OCI-LY1 (cell line): ENCODE results near the gene TRAPPC2L.

Source experiments
- H2AFZ ChIP-seq: fragments of 200-600 bp; sonication (generic), shearing (Covaris generic); 2 replicates; pipeline ENCODE4 v1.6.0; 2014; ENCODE audit warnings: antibody characterized with exemption, mild to moderate bottlenecking, low read length
- H3F3A ChIP-seq: fragments of 200-600 bp; sonication (generic), shearing (Covaris generic); 2 replicates; pipeline ENCODE4 v1.6.0; 2014; ENCODE audit warnings: mild to moderate bottlenecking, antibody characterized with exemption, low read length, moderate library complexity; ENCODE audit not compliant: insufficient read depth
- H3K27ac ChIP-seq: fragments of 200-600 bp; sonication (generic); 2 replicates; pipeline ENCODE4 v1.5.1; 2014; ENCODE audit warnings: low read length, mixed run types, mild to moderate bottlenecking, low read depth; ENCODE audit not compliant: poor library complexity, severe bottlenecking
- H3K27me3 ChIP-seq: fragments of 200-600 bp; sonication (generic); 2 replicates; pipeline ENCODE4 v1.6.0; 2014; ENCODE audit warnings: antibody characterized with exemption, mild to moderate bottlenecking, low read length, moderate library complexity; ENCODE audit not compliant: insufficient read depth
- H3K36me3 ChIP-seq: fragments of 200-600 bp; sonication (generic); 2 replicates; pipeline ENCODE4 v1.6.1; 2014; ENCODE audit warnings: mild to moderate bottlenecking, antibody characterized with exemption, low read length, moderate library complexity, mixed read lengths; ENCODE audit not compliant: insufficient read depth
- H3K4me1 ChIP-seq: fragments of 200-600 bp; sonication (generic); 2 replicates; pipeline ENCODE4 v1.5.1; 2014; ENCODE audit warnings: mild to moderate bottlenecking, low read length, moderate library complexity; ENCODE audit not compliant: insufficient read depth, severe bottlenecking
- H3K4me2 ChIP-seq: fragments of 200-600 bp; sonication (generic), shearing (Covaris generic); 2 replicates; pipeline ENCODE4 v1.6.1; 2014; ENCODE audit warnings: low read length
- H3K4me3 ChIP-seq: fragments of 200-600 bp; sonication (generic); 2 replicates; pipeline ENCODE4 v1.5.1; 2014; ENCODE audit warnings: low read length, low read depth, mild to moderate bottlenecking, mixed read lengths; ENCODE audit not compliant: poor library complexity, severe bottlenecking
- H3K79me2 ChIP-seq: fragments of 200-600 bp; shearing (Covaris generic); 2 replicates; pipeline ENCODE4 v1.6.1; 2016; ENCODE audit warnings: mixed run types, low read length, mixed read lengths; ENCODE audit not compliant: insufficient read depth
- H3K9ac ChIP-seq: fragments of 200-600 bp; sonication (generic), shearing (Covaris generic); 2 replicates; pipeline ENCODE4 v1.6.1; 2014; ENCODE audit warnings: mild to moderate bottlenecking, low read length, mixed read lengths
- H3K9me2 ChIP-seq: fragments of 200-600 bp; sonication (generic), shearing (Covaris generic); 2 replicates; pipeline ENCODE4 v1.6.1; 2014; ENCODE audit warnings: low read depth, mild to moderate bottlenecking, low read length, mixed read lengths
- H3K9me3 ChIP-seq: fragments of 200-600 bp; shearing (Covaris generic); 2 replicates; pipeline ENCODE4 v1.6.1; 2014; ENCODE audit warnings: low read length, mixed read lengths
- H4K20me1 ChIP-seq: fragments of 200-600 bp; sonication (generic), shearing (Covaris generic); 2 replicates; pipeline ENCODE4 v1.6.0; 2016; ENCODE audit warnings: mild to moderate bottlenecking, low read length; ENCODE audit not compliant: insufficient read depth
- CTCF ChIP-seq: fragments of 200-600 bp; sonication (generic), shearing (Covaris generic); IDR thresholded peaks from 2 replicates; pipeline ENCODE4 v1.5.1; 2017; ENCODE audit warnings: mild to moderate bottlenecking, antibody characterized with exemption, low read length, moderate library complexity, mixed read lengths
- EZH2 ChIP-seq: fragments of 200-600 bp; sonication (generic), shearing (Covaris generic); IDR thresholded peaks from 2 replicates; pipeline ENCODE4 v1.8.0; 2017; ENCODE audit warnings: borderline replicate concordance, mixed run types, mild to moderate bottlenecking, antibody characterized with exemption, low read length, moderate library complexity, mixed read lengths

The TRAPPC2L gene

GRCh38 chr16:88809068-88809675 is 47.8 kb upstream of the TRAPPC2L start:
- Histone ChIP-seq H3F3A (peaks cover 4% of the 10 kb centered on the region; the same call in 1 of the 2 replicates), H3K9ac (no peak overlapping the region), H3K36me3 (peaks cover 58% of the 10 kb centered on the region)

DNA sequence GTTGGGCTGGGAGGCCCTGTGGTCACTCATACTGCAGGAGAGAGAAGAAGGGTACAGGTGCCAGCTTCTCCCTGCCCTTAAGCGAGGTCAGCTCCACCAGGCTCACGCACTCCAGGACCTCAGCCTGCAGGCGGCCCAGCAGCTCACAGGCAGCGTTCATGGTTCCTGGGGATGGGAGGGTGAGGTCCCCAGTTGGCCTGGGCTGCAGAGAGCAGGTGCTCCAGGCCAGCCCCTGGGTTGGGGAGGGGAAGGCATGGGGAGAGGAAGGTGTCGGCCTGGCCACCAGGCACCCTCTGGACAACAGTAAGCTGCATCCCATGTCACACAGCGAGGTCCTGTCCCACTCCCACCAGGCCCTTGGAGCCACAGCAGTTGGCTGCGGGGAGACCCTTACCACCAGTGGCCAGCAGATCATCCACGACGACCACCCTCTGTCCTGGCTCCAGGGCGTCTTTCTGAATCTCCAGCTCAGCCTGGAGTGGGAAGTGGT is 47.2 kb upstream of the TRAPPC2L start:
- H3F3A ChIP-seq = peaks cover 4% of the 10 kb centered on the region; the same call in 1 of the 2 replicates
- no peaks in the 10 kb centered on the region; the same call in 1 of the 2 replicates for H3K27me3 ChIP-seq
- H3K4me1 ChIP-seq = peaks cover 32% of the 10 kb centered on the region
- H3K4me2 ChIP-seq = peak overlapping the region; percentile 91
- TF ChIP-seq EZH2 (no peak), CTCF (no peak)
- H3K36me3 ChIP-seq = peaks cover 56% of the 10 kb centered on the region
- H3K9ac ChIP-seq = peak overlapping the region; percentile 89; the same call in 1 of the 2 replicates
- no peaks in the 10 kb centered on the region for H4K20me1 ChIP-seq
- H3K9me3 ChIP-seq = 0 out of 2 replicates have a peak, but pooled peaks cover 6% of the 10 kb centered on the region
- H3K79me2 ChIP-seq = no peaks in the 10 kb centered on the region
- H3K9me2 ChIP-seq = no peaks in the 10 kb centered on the region
- H3K4me3 ChIP-seq = peak overlapping the region; percentile 80
- no peak overlapping the region for H2AFZ ChIP-seq
- peak overlapping the region; percentile 78 for H3K27ac ChIP-seq

More at GRCh38 chr16:88809068-88809675, 47.8 kb upstream of the TRAPPC2L start:
- Histone ChIP-seq H3K27me3 (no peaks in the 10 kb centered on the region; the same call in 1 of the 2 replicates), H3K9me2 (no peaks in the 10 kb centered on the region), H3K9me3 (0 out of 2 replicates have a peak, but pooled peaks cover 6% of the 10 kb centered on the region), H3K4me2 (peak overlapping the region; percentile 91; the same call in 1 of the 2 replicates), H3K4me1 (peaks cover 34% of the 10 kb centered on the region), H3K4me3 (no peak overlapping the region), H3K27ac (peak overlapping the region; percentile 78), H3K79me2 (no peaks in the 10 kb centered on the region), H4K20me1 (no peaks in the 10 kb centered on the region), H2AFZ (no peak overlapping the region)
- TF ChIP-seq CTCF (no peak), EZH2 (no peak)

DNA sequence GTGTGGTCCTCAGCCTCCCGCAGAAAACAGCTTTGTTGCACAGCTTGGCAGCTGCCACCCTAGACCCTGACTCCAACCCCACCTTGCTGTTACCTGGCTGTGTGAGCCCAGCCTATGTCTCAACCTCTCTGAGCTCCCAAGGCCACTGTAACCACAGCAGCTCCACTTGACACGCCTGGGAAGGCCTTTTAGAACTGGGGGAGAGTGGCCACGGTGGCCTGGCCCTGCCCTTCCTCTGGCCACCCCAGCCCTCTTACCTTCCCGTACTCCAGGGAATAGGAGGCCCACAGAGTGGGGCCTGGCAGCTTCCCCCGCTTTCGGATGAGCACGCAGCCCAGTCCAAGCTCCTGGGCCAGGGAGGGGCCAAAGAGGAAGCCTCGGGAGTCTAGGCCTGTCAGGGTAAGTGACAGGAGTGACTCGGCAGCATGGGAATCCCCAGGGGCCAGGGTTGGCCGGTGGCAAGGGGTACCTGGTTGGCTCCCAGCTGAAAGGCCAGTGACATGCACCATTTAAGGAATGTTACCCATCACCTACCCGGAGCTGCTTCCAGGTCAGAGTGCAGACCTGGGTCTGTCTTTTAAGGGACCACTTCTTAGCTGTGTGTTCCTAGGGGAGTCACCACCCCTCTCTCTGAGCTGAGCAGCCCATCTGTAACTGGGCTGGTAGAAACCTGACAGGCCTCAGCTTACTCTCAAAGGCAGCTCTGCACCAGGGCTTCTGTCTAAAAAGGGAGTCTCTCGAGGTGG is 46.6 kb upstream of the TRAPPC2L start:
- no peaks in the 10 kb centered on the region for H4K20me1 ChIP-seq
- H3K9me2 ChIP-seq = no peaks in the 10 kb centered on the region
- TF ChIP-seq EZH2 (no peak), CTCF (no peak)
- H3K36me3 ChIP-seq = peaks cover 49% of the 10 kb centered on the region
- H3K27ac ChIP-seq = peak overlapping the region; percentile 78
- peak overlapping the region; percentile 91 for H3K4me2 ChIP-seq
- H3F3A ChIP-seq = peaks cover 4% of the 10 kb centered on the region; the same call in 1 of the 2 replicates
- peak overlapping the region; percentile 89 for H3K9ac ChIP-seq
- H3K4me3 ChIP-seq = peak overlapping the region; percentile 80
- H3K79me2 ChIP-seq = no peaks in the 10 kb centered on the region
- H2AFZ ChIP-seq = no peak overlapping the region
- H3K4me1 ChIP-seq = peaks cover 26% of the 10 kb centered on the region
- H3K27me3 ChIP-seq = no peaks in the 10 kb centered on the region; the same call in 1 of the 2 replicates
- 0 out of 2 replicates have a peak, but pooled peaks cover 6% of the 10 kb centered on the region for H3K9me3 ChIP-seq
